Effector memory CD8-positive, alpha-beta T cell (primary cell): ENCODE data around the gene SLCO2A1.

ENCODE experiments used
- ATAC-seq: fragments of 150-1000 bp; cut with Tn5 transposase; replicated peaks from 2 replicates; pipeline ENCODE4 v1.10.0; 2021; ENCODE audit warnings: mild to moderate bottlenecking, moderate library complexity
- DNase-seq, 3 experiments: peaks; one replicate each; pipeline ENCODE4 v3.0.0; 2021
- H3K27ac Mint-ChIP-seq, 2 donors: one replicate each; pipeline ENCODE4 v1.8.0; 2022; ENCODE audit warnings: mild to moderate bottlenecking in 2 of 2, mixed read lengths in 2 of 2, moderate library complexity in 2 of 2
- H3K27me3 Mint-ChIP-seq, 2 donors: one replicate each; pipeline ENCODE4 v1.8.0; 2022; ENCODE audit warnings: mixed read lengths in 2 of 2
- H3K36me3 Mint-ChIP-seq: one replicate; pipeline ENCODE4 v1.8.0; 2022; ENCODE audit warnings: mild to moderate bottlenecking, moderate library complexity, mixed read lengths; ENCODE audit not compliant: insufficient read depth
- H3K4me1 Mint-ChIP-seq, 2 donors: one replicate each; pipeline ENCODE4 v1.8.0; 2022; ENCODE audit warnings: low read depth in 2 of 2, mixed read lengths in 2 of 2
- H3K4me3 Mint-ChIP-seq, 2 donors: one replicate each; pipeline ENCODE4 v1.8.0; 2022; ENCODE audit warnings: mild to moderate bottlenecking in 2 of 2, mixed read lengths in 2 of 2, moderate library complexity in 2 of 2
- H3K9me3 Mint-ChIP-seq, 2 donors: one replicate each; pipeline ENCODE4 v1.8.0; 2022; ENCODE audit warnings: mixed read lengths in 2 of 2

SLCO2A1 gene

GRCh38 chr3:133983576-133984560, 45.9 kb downstream of the SLCO2A1 start:
- no peak overlapping the region for H3K27ac Mint-ChIP-seq
- H3K4me3 Mint-ChIP-seq, result no peak overlapping the region
- H3K9me3 Mint-ChIP-seq, result no peaks in the 10 kb centered on the region
- ATAC-seq, result no peak
- H3K27me3 Mint-ChIP-seq, result peaks cover 14 to 49% of the 10 kb centered on the region in 2 donors
- no peaks in the 10 kb centered on the region for H3K36me3 Mint-ChIP-seq
- H3K4me1 Mint-ChIP-seq, result peaks cover 0 to 1% of the 10 kb centered on the region in 2 donors
- no peak for DNase-seq

DNA sequence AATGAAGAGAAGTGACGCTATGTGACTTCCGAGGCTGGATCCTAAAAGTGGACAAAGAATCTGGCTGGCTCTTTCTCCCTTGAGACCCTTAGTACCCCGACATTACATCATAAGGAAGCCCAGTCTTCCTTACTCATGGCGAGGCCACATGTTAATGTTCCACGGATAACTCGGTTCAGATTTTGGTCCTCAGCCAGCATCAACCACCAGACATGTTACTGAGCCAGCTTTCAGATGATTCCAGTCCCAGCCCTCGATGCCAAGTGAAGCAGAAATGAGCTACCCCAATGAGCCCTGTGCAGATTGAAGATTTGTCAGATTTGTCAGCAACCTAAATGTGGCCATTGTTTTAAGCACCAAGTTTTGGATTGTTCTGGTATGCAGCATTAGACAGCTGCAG, 46.6 kb downstream of the SLCO2A1 start:
- ATAC-seq, result no peak
- H3K36me3 Mint-ChIP-seq, result no peaks in the 10 kb centered on the region
- DNase-seq, result no peak
- H3K4me3 Mint-ChIP-seq, result no peak overlapping the region
- no peaks in the 10 kb centered on the region for H3K9me3 Mint-ChIP-seq
- H3K4me1 Mint-ChIP-seq, result peaks cover 0 to 1% of the 10 kb centered on the region in 2 donors
- H3K27me3 Mint-ChIP-seq, result peaks cover 15 to 44% of the 10 kb centered on the region in 2 donors
- H3K27ac Mint-ChIP-seq, result no peak overlapping the region

DNA sequence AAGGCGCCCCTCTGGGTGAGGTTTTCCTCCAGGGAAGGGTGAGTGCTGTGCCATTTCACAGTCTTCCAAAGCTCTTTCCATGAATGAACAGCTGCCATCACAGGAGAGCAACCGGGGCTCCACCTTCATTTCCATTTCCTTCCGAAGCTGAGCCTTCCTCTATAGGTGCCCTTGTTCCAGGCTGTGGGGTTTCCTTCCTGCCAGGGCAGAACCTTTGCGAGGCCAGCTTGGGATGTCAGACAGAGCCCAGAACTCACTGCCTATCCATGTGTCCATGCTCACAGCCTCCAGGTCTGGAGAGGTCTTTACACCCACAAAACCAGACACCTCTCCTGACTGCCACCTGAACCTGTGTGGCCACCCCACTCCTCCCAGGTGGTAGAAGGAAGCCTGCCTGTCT, 49.2 kb downstream of the SLCO2A1 start:
- H3K4me1 Mint-ChIP-seq, result no peaks in the 10 kb centered on the region
- H3K4me3 Mint-ChIP-seq, result no peak overlapping the region
- H3K9me3 Mint-ChIP-seq, result no peaks in the 10 kb centered on the region
- DNase-seq, result no peak
- H3K36me3 Mint-ChIP-seq, result no peaks in the 10 kb centered on the region
- H3K27me3 Mint-ChIP-seq, result peaks cover 30 to 43% of the 10 kb centered on the region in 2 donors
- ATAC-seq, result no peak
- H3K27ac Mint-ChIP-seq, result no peak overlapping the region

DNA sequence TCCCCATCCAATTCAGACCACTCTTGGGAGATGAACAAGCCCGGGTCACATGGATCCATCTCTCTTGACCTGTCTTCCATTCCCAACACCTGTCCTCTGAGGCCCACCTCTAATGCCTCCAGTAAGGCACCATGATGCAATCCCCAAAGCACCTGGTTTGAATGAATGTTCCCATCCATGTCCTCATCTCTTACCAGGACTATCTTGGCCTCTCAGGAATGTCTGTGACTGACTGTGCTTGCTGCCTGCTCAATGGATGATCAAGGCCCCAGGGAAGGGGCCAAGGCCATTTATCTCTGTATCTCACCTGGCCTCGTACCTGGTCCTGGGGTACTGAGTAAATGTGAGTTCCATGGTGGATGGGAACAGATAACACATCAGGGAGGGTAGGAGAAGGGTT, 49.7 kb downstream of the SLCO2A1 start:
- no peak for ATAC-seq
- H3K36me3 Mint-ChIP-seq, result no peaks in the 10 kb centered on the region
- no peak overlapping the region for H3K4me3 Mint-ChIP-seq
- no peak for DNase-seq
- no peaks in the 10 kb centered on the region for H3K4me1 Mint-ChIP-seq
- H3K27me3 Mint-ChIP-seq, result peaks cover 25 to 43% of the 10 kb centered on the region in 2 donors
- H3K9me3 Mint-ChIP-seq, result no peaks in the 10 kb centered on the region
- H3K27ac Mint-ChIP-seq, result no peak overlapping the region

GRCh38 chr3:133979553-133979952, 50.2 kb downstream of the SLCO2A1 start:
- Mint-ChIP-seq H3K27me3 (peaks cover 23 to 43% of the 10 kb centered on the region in 2 donors), H3K9me3 (no peaks in the 10 kb centered on the region), H3K36me3 (no peaks in the 10 kb centered on the region), H3K27ac (no peak overlapping the region), H3K4me1 (no peaks in the 10 kb centered on the region), H3K4me3 (no peak overlapping the region)
- ATAC-seq (no peak), DNase-seq (no peak)

- no peaks in the 10 kb centered on the region for H3K36me3 Mint-ChIP-seq
- no peak for ATAC-seq
- no peak for DNase-seq
- peaks cover 17 to 34% of the 10 kb centered on the region in 2 donors for H3K27me3 Mint-ChIP-seq
- H3K27ac Mint-ChIP-seq, result no peak overlapping the region
- H3K9me3 Mint-ChIP-seq, result no peaks in the 10 kb centered on the region
- no peak overlapping the region for H3K4me3 Mint-ChIP-seq
- H3K4me1 Mint-ChIP-seq, result no peaks in the 10 kb centered on the region
Measured at GRCh38 chr3:133977568-133977967, 52.2 kb downstream of the SLCO2A1 start.

GRCh38 chr3:133973249-133973980, 56.3 kb downstream of the SLCO2A1 start:
- DNase-seq, result no peak
- ATAC-seq, result no peak
- Mint-ChIP-seq H3K4me3 (no peak overlapping the region), H3K27me3 (peaks cover 22 to 31% of the 10 kb centered on the region in 2 donors), H3K36me3 (no peaks in the 10 kb centered on the region), H3K9me3 (peaks cover 0 to 6% of the 10 kb centered on the region in 2 donors), H3K27ac (no peak overlapping the region), H3K4me1 (no peaks in the 10 kb centered on the region)

GRCh38 chr3:133972156-133972555, 57.6 kb downstream of the SLCO2A1 start:
- H3K27ac Mint-ChIP-seq, result no peak overlapping the region
- no peak overlapping the region for H3K4me3 Mint-ChIP-seq
- no peaks in the 10 kb centered on the region for H3K4me1 Mint-ChIP-seq
- DNase-seq (no peak), ATAC-seq (no peak)
- H3K36me3 Mint-ChIP-seq, result no peaks in the 10 kb centered on the region
- peaks cover 15 to 22% of the 10 kb centered on the region in 2 donors for H3K27me3 Mint-ChIP-seq
- H3K9me3 Mint-ChIP-seq, result peaks cover 0 to 6% of the 10 kb centered on the region in 2 donors

DNA sequence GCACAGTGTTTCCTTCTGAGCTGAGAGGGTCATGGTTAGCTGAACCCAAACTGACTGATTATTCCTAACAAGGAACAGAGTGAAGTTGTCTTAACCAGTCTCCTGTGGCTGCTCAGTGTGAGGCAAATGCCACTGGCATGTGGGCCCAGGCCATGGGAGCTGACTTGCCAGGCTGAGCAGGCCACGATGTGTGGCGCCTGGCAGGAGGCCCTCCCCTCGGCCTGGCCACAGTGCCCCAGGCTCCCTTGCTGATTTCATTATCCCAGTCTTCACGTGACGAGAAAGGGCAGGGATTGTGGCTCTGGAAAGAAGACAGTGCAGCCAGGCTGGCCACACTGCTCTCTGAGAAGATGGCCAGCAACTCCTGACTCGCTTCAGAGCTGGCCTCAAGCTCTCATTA, 58.8 kb downstream of the SLCO2A1 start:
- Mint-ChIP-seq H3K9me3 (peaks cover 0 to 6% of the 10 kb centered on the region in 2 donors), H3K4me3 (no peak overlapping the region), H3K36me3 (no peaks in the 10 kb centered on the region), H3K27ac (no peak overlapping the region), H3K27me3 (peaks cover 9 to 17% of the 10 kb centered on the region in 2 donors), H3K4me1 (no peaks in the 10 kb centered on the region)
- no peak for DNase-seq
- no peak for ATAC-seq

- H3K4me3 Mint-ChIP-seq, result no peak overlapping the region
- DNase-seq (no peak), ATAC-seq (no peak)
- H3K4me1 Mint-ChIP-seq, result no peaks in the 10 kb centered on the region
- peaks cover 9 to 23% of the 10 kb centered on the region in 2 donors for H3K27me3 Mint-ChIP-seq
- H3K36me3 Mint-ChIP-seq, result no peaks in the 10 kb centered on the region
- H3K27ac Mint-ChIP-seq, result no peak overlapping the region
- peaks cover 0 to 6% of the 10 kb centered on the region in 2 donors for H3K9me3 Mint-ChIP-seq
Measured at GRCh38 chr3:133970339-133970738, 59.4 kb downstream of the SLCO2A1 start.

GRCh38 chr3:133967992-133968892, 61.5 kb downstream of the SLCO2A1 start:
- Mint-ChIP-seq H3K27me3 (peaks cover 9 to 22% of the 10 kb centered on the region in 2 donors), H3K9me3 (peaks cover 0 to 6% of the 10 kb centered on the region in 2 donors), H3K27ac (no peak overlapping the region), H3K36me3 (no peaks in the 10 kb centered on the region), H3K4me3 (no peak overlapping the region), H3K4me1 (no peaks in the 10 kb centered on the region)
- ATAC-seq, result no peak
- no peak for DNase-seq

DNA sequence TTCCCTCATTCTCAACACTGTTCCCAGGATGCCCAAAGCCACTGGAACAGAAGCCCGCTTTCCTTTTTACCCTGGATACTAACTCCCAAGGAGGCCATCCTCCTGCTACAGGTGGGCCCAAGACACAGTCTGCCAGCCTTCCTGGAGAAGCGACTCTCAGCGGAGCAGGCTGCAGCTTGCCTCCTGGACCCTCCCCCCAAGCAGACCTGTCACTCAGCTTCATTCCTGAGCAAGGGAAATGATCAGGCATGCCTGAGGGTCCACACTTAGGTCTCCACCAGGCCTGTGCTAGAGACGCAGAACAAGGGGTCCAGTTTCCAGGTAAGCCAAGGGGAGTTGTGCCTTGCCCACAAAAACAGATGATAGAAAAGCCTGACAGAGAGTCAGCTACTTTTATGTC, 62.8 kb downstream of the SLCO2A1 start:
- ATAC-seq (no peak), DNase-seq (no peak)
- Mint-ChIP-seq H3K9me3 (peaks cover 0 to 4% of the 10 kb centered on the region in 2 donors), H3K27me3 (peaks cover 9 to 20% of the 10 kb centered on the region in 2 donors), H3K4me1 (no peaks in the 10 kb centered on the region), H3K27ac (no peak overlapping the region), H3K4me3 (no peak overlapping the region), H3K36me3 (no peaks in the 10 kb centered on the region)

DNA sequence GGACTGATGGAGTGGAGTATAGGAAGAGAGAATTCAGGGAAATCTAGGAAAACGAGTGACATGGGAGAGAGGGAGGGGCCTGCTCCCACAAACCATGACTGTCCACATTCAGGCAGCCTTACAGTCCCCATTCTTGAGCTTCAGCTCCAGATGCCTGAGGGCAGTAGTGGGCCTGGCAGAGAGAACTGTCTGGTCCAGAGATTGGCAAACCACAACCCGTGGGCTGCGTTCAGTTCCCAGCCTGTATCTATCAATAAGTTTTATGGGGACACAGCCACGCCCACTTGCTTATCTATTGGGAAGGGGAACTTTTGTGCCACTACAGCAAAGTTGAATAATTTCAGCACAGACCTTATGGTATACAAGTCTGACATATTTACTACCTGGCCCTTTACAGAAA, 63.8 kb downstream of the SLCO2A1 start:
- Mint-ChIP-seq H3K9me3 (no peaks in the 10 kb centered on the region), H3K36me3 (no peaks in the 10 kb centered on the region), H3K4me1 (no peaks in the 10 kb centered on the region), H3K27me3 (peaks cover 9 to 20% of the 10 kb centered on the region in 2 donors), H3K27ac (no peak overlapping the region), H3K4me3 (no peak overlapping the region)
- ATAC-seq, result no peak
- no peak for DNase-seq
